Vagina (tissue), 2 donors: Measurements from ENCODE around the gene DVL2.

ENCODE experiments used
- CTCF ChIP-seq, 3 experiments: fragments of 450-650 bp in 2 of 3; fragments of 200-600 bp in 1 of 3; sonication (generic) in 1 of 3; IDR thresholded peaks; one replicate each; pipeline ENCODE4 v1.5.1; 2017 to 2019; ENCODE audit warnings: antibody characterized with exemption in 3 of 3, mild to moderate bottlenecking in 2 of 3, moderate library complexity in 2 of 3
- POLR2AphosphoS5 ChIP-seq, 2 donors: sonication (generic); formaldehyde crosslinking; IDR thresholded peaks; one replicate each; pipeline ENCODE4 v1.9.0; 2017; ENCODE audit warnings: antibody characterized with exemption in 2 of 2, mild to moderate bottlenecking in 2 of 2, low read depth in 1 of 2; ENCODE audit not compliant: insufficient read depth in 1 of 2

DNA sequence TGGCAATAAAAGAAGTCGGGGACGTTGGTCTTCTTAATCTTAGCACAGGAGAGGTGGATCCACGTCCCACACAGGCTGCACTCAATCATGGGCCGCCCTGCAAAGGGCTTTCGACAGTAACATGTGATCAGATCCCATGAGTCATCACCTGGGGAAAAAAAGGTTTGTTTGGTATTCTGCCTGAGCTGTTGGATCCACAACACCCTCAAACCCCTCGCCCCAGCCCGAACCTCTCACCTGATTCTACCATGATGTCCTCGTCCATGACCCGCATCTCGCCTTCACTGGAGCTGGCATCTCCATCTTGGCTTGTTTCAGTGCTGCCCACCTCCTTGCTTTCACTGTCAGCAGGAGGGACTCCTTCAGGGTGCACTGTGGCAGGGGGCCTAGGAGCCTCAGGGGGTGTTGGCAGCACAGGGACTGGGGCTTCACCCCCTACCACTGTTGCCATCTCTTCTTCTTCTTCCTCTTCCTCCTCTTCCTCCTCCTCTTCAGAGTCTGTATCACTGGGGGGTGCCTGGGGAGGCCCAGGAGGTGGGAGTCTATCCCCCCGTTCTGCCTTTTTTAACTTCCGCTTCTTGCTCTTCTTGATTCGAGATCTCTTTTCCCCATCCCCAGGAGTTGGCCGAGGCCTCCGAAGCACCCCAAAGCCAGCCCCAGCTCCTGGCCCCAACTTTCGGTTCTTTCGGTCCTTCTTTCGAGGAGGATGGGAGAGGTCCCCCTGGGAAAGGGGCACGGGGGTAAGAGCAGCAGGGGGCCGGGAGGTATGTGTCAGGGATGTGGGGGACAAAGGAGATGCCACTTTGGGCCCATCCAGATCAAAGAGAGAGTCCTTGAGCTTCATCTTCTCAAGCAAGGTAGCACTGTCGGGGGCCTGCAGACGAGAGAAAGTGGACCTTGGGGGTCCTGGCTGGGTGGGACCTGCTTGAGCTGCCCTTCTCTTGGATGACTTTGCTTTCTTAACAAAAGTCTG, 1.7 kb upstream of the DVL2 start:
- TF ChIP-seq POLR2AphosphoS5 (IDR thresholded peaks at IDR 0.05; ENCODE audit: insufficient read depth in 1 of 2, low read depth in 1 of 2) (no peak), CTCF (IDR thresholded peaks at IDR 0.05) (no peak)
